Cerebellar nuclear complex (tissue), 1 donor: ENCODE results near the gene CCBE1.
"Not testable (repeated sequence)": the region's sequence is repeated elsewhere in the genome, so short reads cannot be mapped to it uniquely, and the experiment has no call there.

Source experiments
- DNase-seq, 2 experiments: peaks; one replicate each; lab custom pipeline; 2025; lab: John Stamatoyannopoulos, UW

CCBE1 gene

GRCh38 chr18:59539108-59539507, 158.1 kb downstream of the CCBE1 start:
- no peak for DNase-seq

GRCh38 chr18:59537579-59537978, 159.6 kb downstream of the CCBE1 start:
- DNase-seq = no peak

GRCh38 chr18:59536166-59536565, 161.1 kb downstream of the CCBE1 start:
- no peak for DNase-seq

- DNase-seq = no peak
Observed at GRCh38 chr18:59535055-59535454, 162.2 kb downstream of the CCBE1 start.

GRCh38 chr18:59528866-59529265, 168.4 kb downstream of the CCBE1 start:
- no peak for DNase-seq

- no peak for DNase-seq
Observed at GRCh38 chr18:59520562-59521355, 176.5 kb downstream of the CCBE1 start.

GRCh38 chr18:59518705-59519104, 178.5 kb downstream of the CCBE1 start:
- no peak for DNase-seq

- DNase-seq = no peak
Observed at GRCh38 chr18:59517446-59518165, 179.6 kb downstream of the CCBE1 start.

GRCh38 chr18:59516356-59517155, 180.7 kb downstream of the CCBE1 start:
- no peak for DNase-seq

GRCh38 chr18:59515956-59516355, 181.3 kb downstream of the CCBE1 start:
- not testable (repeated sequence) for DNase-seq

GRCh38 chr18:59515147-59515546, 182.1 kb downstream of the CCBE1 start:
- DNase-seq = no peak

- DNase-seq = no peak
Observed at GRCh38 chr18:59514203-59514602, 183.0 kb downstream of the CCBE1 start.

GRCh38 chr18:59512025-59512755, 185.0 kb downstream of the CCBE1 start:
- DNase-seq = no peak

- DNase-seq = no peak
Observed at GRCh38 chr18:59509481-59510442, 187.5 kb downstream of the CCBE1 start.

- DNase-seq = no peak
Observed at GRCh38 chr18:59505356-59505755, 191.9 kb downstream of the CCBE1 start.

GRCh38 chr18:59502274-59503175, 194.7 kb downstream of the CCBE1 start:
- no peak for DNase-seq

- no peak for DNase-seq
Observed at GRCh38 chr18:59501920-59502273, 195.3 kb downstream of the CCBE1 start.

- no peak for DNase-seq
Observed at GRCh38 chr18:59500765-59501164, 196.5 kb downstream of the CCBE1 start.

- no peak for DNase-seq
Observed at GRCh38 chr18:59498506-59499086, 198.6 kb downstream of the CCBE1 start.
